GM12892 (cell line): Measurements from ENCODE around the gene PYGB.

Source experiments
- POLR2A ChIP-seq: IDR thresholded peaks from 2 replicates; pipeline ENCODE4 v1.6.1; 2011; ENCODE audit warnings: low read depth, low read length, control low read depth
- POLR2AphosphoS5 ChIP-seq: IDR thresholded peaks from 2 replicates; pipeline ENCODE4 v1.6.1; 2011; ENCODE audit warnings: low read depth, low read length, control low read depth

DNA sequence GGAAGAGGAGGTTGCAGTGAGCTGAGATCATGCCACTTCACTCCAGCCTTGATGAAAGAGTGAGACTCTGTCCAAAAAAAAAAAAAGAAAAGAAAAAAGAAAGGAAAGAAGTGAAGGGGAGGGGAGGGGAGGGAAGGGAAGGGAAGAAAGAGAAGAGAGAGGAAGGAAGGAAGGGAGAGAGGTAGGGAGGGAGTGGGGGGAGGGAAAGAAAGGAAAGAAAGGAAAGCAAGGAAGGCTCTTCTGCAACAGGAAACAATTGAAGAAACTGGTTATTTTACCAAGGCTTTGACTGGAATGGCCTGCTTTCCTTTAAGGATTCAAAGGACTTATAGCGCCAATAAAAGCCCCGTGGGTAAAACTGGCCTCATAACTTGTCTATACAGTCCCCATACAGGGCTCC is 78.1 kb downstream of the PYGB start:
- TF ChIP-seq POLR2A = no peak
- no peak for TF ChIP-seq POLR2AphosphoS5
